ELR (cell line): ENCODE measurements around the gene CCDC51.
"Not testable (repeated sequence)": the region's sequence is repeated elsewhere in the genome, so short reads cannot be mapped to it uniquely, and the experiment has no call there.

Experiments
- DNase-seq: peaks from one replicate; pipeline ENCODE4 v3.0.0-alpha.2; 2015; ENCODE audit warnings: low read depth

Gene CCDC51

GRCh38 chr3:48405971-48406370, 33.9 kb downstream of the CCDC51 start:
- DNase-seq: no peak

GRCh38 chr3:48405343-48405881, 34.5 kb downstream of the CCDC51 start:
- DNase-seq: no peak

- DNase-seq: no peak
These were observed 35.2 kb downstream of the CCDC51 start for GRCh38 chr3:48404440-48405342.

- DNase-seq: no peak
These were observed 36.1 kb downstream of the CCDC51 start for GRCh38 chr3:48403533-48404439.

- no peak for DNase-seq
These were observed 37.0 kb downstream of the CCDC51 start for GRCh38 chr3:48402907-48403306.

- peak; percentile 90 for DNase-seq
These were observed 37.6 kb downstream of the CCDC51 start for GRCh38 chr3:48402281-48402732.

- not testable (repeated sequence) for DNase-seq
These were observed 38.5 kb downstream of the CCDC51 start for GRCh38 chr3:48401434-48401901.

GRCh38 chr3:48400824-48401433, 39.0 kb downstream of the CCDC51 start:
- peak; percentile 57 for DNase-seq

GRCh38 chr3:48399387-48400172, 40.3 kb downstream of the CCDC51 start:
- DNase-seq: no peak

GRCh38 chr3:48398701-48399386, 41.1 kb downstream of the CCDC51 start:
- no peak for DNase-seq

- DNase-seq: no peak
These were observed 41.9 kb downstream of the CCDC51 start for GRCh38 chr3:48397767-48398681.

GRCh38 chr3:48395714-48396113, 44.2 kb downstream of the CCDC51 start:
- DNase-seq: no peak

GRCh38 chr3:48394391-48394790, 45.5 kb downstream of the CCDC51 start:
- DNase-seq: no peak

GRCh38 chr3:48388966-48389365, 51.0 kb downstream of the CCDC51 start:
- DNase-seq: no peak

GRCh38 chr3:48387634-48388033, 52.3 kb downstream of the CCDC51 start:
- peak; percentile 8 for DNase-seq
